Hematopoietic multipotent progenitor cell treated with erythropoietin and hydrocortisone succinate and interleukin-3 and kit ligand, for 17 days (in vitro differentiated cells): ENCODE measurements around the gene RPL11.
"Not testable (repeated sequence)": the region's sequence is repeated elsewhere in the genome, so short reads cannot be mapped to it uniquely, and the experiment has no call there.

Source experiments
- DNase-seq: peaks from one replicate; pipeline ENCODE4 v3.0.0-alpha.2; 2015; ENCODE audit warnings: low spot score

RPL11 gene

GRCh38 chr1:23732363-23733224 is 41.0 kb downstream of the RPL11 start:
- no peak for DNase-seq

GRCh38 chr1:23733281-23733680 is 41.7 kb downstream of the RPL11 start:
- not testable (repeated sequence) for DNase-seq

- DNase-seq: no peak
Observed at GRCh38 chr1:23736437-23737134, 45.0 kb downstream of the RPL11 start.

GRCh38 chr1:23741609-23742008 is 50.0 kb downstream of the RPL11 start:
- no peak for DNase-seq

GRCh38 chr1:23742670-23743286 is 51.2 kb downstream of the RPL11 start:
- DNase-seq: no peak

GRCh38 chr1:23743287-23744152 is 51.9 kb downstream of the RPL11 start, which contains the start of gene ELOA:
TSS of gene ELOA (plus strand) at chr1:23743471. CDS start at chr1:23743504, 33 bp downstream.
- DNase-seq: peak; percentile 37

GRCh38 chr1:23745515-23745914 is 53.9 kb downstream of the RPL11 start:
- DNase-seq: peak; percentile 60
